ENCODE results near the gene TOP1. TPM values are rescaled to one million over a fixed set of nuclear protein-coding genes. Genes with fewer than 3 reads are reported as not detected.

The TOP1 gene
- total and polyA plus RNA-seq, 9 of the 15 experiments (the other 6 are each of a cell fraction or from before 2014, with no cell fraction given) = 26.4 to 127 (median 39.6) TPM

GRCh38 chr20:41058674-41059635, 30.3 kb downstream of the TOP1 start (continued):
- TF ChIP-seq, protein P1, sequence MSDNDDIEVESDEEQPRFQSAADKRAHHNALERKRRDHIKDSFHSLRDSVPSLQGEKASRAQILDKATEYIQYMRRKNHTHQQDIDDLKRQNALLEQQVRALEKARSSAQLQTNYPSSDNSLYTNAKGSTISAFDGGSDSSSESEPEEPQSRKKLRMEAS (CRISPR knock-in tag; IDR thresholded peaks at IDR 0.05) = no peak
- TF ChIP-seq SMAD3 (CRISPR knock-in tag; conservative IDR thresholded peaks at IDR 0.05) (no peak), CREM (IDR thresholded peaks at IDR 0.05; ENCODE audit: low read depth) (0 out of 2 replicates have a peak, but pooled peaks have one; percentile 16), EGR1 (conservative IDR thresholded peaks at IDR 0.05) (peak; percentile 65; the same call in 1 of the 2 replicates), NEUROD1 (IDR thresholded peaks at IDR 0.05; ENCODE audit: borderline replicate concordance, low read depth, low read length, partially characterized antibody) (peak; percentile 7), EZH2 (IDR thresholded peaks at IDR 0.05; ENCODE audit: borderline replicate concordance, low read depth, low read length) (no peak), MBD1 (CRISPR knock-in tag; IDR thresholded peaks at IDR 0.05) (peak; percentile 48; the same call in 1 of the 2 replicates), POLR3A (IDR thresholded peaks at IDR 0.05; ENCODE audit: borderline replicate concordance, extremely low read depth, insufficient read depth, insufficient read length) (no peak), TAF9B (IDR thresholded peaks at IDR 0.05; ENCODE audit: partially characterized antibody) (peak; percentile 0), FOXJ3 (CRISPR knock-in tag; IDR thresholded peaks at IDR 0.05) (no peak), ZKSCAN3 (CRISPR knock-in tag; IDR thresholded peaks at IDR 0.05) (no peak), ZNF445 (CRISPR knock-in tag; IDR thresholded peaks at IDR 0.05; ENCODE audit: low read depth) (no peak), NFXL1 (CRISPR knock-in tag; IDR thresholded peaks at IDR 0.05) (no peak), RNF2 (IDR thresholded peaks at IDR 0.05) (0 out of 2 replicates have a peak, but pooled peaks have one; percentile 1)
- TF ChIP-seq, protein P2, sequence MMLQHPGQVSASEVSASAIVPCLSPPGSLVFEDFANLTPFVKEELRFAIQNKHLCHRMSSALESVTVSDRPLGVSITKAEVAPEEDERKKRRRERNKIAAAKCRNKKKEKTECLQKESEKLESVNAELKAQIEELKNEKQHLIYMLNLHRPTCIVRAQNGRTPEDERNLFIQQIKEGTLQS (IDR thresholded peaks at IDR 0.05) = peak; percentile 0; the same call in 1 of the 2 replicates
- TF ChIP-seq, protein P2 (CRISPR knock-in tag; conservative IDR thresholded peaks at IDR 0.05) = no peak
- TF ChIP-seq, protein P3, sequence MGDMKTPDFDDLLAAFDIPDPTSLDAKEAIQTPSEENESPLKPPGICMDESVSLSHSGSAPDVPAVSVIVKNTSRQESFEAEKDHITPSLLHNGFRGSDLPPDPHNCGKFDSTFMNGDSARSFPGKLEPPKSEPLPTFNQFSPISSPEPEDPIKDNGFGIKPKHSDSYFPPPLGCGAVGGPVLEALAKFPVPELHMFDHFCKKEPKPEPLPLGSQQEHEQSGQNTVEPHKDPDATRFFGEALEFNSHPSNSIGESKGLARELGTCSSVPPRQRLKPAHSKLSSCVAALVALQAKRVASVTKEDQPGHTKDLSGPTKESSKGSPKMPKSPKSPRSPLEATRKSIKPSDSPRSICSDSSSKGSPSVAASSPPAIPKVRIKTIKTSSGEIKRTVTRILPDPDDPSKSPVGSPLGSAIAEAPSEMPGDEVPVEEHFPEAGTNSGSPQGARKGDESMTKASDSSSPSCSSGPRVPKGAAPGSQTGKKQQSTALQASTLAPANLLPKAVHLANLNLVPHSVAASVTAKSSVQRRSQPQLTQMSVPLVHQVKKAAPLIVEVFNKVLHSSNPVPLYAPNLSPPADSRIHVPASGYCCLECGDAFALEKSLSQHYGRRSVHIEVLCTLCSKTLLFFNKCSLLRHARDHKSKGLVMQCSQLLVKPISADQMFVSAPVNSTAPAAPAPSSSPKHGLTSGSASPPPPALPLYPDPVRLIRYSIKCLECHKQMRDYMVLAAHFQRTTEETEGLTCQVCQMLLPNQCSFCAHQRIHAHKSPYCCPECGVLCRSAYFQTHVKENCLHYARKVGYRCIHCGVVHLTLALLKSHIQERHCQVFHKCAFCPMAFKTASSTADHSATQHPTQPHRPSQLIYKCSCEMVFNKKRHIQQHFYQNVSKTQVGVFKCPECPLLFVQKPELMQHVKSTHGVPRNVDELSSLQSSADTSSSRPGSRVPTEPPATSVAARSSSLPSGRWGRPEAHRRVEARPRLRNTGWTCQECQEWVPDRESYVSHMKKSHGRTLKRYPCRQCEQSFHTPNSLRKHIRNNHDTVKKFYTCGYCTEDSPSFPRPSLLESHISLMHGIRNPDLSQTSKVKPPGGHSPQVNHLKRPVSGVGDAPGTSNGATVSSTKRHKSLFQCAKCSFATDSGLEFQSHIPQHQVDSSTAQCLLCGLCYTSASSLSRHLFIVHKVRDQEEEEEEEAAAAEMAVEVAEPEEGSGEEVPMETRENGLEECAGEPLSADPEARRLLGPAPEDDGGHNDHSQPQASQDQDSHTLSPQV (IDR thresholded peaks at IDR 0.05) = 0 out of 2 replicates have a peak, but pooled peaks have one; percentile 15
